Stimulated activated CD4-positive, alpha-beta T cell treated with anti-CD3 and anti-CD28 coated beads, Interleukin-2, amount 100 ng/mL, for 4 hours (primary cell): Measurements from ENCODE around the gene OR52K2.
"Not testable (repeated sequence)": the region's sequence is repeated elsewhere in the genome, so short reads cannot be mapped to it uniquely, and the experiment has no call there.

ENCODE experiments used
- DNase-seq: peaks from one replicate; pipeline ENCODE4 v3.0.0-alpha.2; 2020; ENCODE audit warnings: low read depth

The OR52K2 gene

DNA sequence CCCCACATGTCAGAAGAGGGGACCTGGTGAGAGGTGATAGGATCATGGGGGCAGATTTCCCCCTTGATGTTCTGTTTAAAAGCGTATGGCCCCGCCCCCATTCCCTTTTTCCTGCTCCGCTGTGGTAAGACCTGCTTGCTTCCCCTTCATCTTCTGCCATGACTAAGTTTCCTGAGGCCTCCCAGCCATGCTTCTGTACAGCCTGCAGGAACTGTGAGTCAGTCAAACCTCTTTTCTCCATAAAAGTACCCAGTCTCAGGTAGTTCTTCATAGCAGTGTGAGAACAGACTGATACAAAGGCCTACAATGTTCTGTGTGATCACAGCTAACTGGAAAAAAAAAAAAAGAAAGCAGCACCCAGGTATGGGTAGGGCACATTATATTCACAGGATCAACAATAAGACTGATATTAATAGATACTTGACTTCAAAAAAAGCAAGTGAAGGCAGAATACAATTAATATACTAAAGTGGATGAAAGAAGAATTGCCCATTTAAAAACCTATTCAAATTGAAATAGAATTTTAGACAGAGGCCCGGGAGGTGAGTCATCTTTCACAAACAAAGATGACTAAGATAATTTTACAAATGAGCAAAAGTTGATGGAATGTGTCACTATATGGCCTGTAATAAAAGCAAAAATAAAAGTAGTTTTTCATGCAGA is 31.6 kb downstream of the OR52K2 start:
- no peak for DNase-seq

DNA sequence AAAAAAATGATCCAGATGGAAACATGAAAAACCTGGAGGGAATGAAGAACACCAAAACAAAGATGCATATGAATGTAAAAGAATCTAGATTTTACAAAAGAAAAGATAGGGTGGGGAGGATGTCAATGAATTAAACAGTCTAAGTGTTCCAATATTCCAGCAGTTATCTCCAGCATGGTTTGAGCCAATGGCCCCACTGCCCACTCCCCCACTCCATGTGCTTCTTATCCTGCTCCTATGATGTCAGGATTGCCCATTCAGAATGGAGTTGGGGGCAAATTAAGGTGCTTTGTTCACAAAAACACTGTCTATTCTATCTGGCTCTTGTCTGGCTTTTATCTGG is 32.1 kb downstream of the OR52K2 start:
- DNase-seq: no peak

DNA sequence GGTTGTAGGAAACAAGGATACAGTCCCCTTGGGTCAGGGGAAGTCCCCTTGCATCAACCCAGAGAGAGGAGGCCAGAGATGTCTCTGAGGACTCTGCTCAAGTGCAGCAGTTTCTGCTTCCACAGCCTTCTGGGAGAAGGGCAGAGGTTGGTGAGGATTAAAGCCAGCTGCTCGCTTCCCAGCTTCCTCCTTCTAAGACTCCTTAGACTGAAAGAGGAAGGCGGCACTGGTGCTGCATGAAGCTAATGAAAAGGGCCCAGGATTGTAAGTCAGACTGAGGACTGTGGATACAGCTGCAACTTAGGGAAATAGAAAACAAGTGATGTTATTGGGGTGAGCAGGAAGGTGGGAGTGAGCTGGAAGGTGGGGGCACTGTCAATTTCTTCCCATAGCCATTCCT is 33.4 kb downstream of the OR52K2 start, which contains the start of gene OR52K1:
TSS of gene OR52K1 (plus strand) at position 202 of the 400 bp plus-strand sequence. CDS start 6,255 bp downstream, outside the sequence.
- DNase-seq: no peak

DNA sequence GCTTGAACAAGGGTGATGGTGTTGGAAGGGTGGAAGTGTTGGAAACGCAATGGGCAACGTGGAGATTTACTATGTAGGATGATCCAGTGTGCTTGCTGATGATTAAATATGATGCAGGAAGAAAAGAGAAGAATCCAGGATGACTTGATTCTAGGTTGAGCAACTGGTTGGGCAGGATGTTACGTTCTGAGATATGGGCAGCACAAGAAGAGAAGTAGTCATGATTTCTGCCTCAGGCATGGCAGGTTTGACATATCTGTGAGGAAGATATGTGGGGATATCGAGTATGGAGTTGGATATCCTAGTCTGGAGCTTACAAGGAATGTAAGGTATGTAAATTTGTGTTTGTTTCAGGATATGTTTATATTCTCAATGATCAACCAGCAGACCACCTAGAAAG is 35.2 kb downstream of the OR52K2 start:
- DNase-seq: no peak

DNA sequence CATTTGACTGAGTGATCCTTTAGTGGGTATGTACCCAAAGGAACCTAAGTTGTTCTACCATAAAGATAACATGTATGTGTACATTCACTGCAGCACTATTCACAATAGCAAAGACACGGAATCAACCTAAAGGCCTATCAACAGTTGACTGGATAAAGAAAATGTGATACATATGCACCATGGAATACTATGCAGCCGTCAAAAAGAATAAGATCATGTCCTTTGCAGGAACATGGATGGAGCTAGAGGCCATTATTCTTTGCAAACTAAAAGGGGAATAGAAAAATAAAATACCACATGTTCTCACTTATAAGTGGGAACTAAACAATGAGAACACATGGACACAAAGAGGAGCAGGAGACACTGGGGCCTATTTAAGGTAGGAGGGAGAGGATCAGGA is 42.3 kb downstream of the OR52K2 start:
- DNase-seq: not testable (repeated sequence)

DNA sequence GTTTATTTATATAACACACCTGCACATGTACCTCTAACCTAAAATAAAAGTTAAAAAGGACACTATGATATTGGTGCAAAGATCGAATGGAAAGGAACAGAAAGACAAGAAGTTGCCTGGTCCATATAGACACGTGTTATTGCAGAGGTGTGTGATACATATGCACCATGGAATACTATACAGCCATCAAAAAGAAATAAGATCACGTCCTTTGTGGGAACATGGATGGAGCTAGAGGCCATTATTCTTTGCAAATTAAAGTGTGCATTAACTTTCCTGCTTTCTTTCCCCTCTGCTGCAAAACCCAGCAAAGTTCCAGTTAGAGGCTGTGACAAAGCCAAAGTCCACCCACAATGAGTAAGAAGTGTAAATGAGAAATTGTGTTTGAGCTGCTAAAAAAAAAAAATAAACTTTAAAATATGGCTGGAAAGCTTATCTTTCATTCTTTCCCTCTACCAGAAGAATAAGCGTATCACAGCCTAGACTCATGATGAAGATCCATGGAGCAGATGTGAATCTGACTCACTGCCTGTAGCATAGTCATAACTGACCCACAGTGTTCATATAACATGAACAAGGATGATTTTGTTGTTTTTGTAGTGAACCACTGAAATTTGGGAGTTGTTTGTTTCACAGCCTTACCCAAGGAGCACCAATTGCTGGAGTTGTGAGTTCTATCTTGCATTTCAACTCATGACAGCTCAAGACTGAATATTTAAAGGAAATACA is 42.9 kb downstream of the OR52K2 start:
- no peak for DNase-seq

DNA sequence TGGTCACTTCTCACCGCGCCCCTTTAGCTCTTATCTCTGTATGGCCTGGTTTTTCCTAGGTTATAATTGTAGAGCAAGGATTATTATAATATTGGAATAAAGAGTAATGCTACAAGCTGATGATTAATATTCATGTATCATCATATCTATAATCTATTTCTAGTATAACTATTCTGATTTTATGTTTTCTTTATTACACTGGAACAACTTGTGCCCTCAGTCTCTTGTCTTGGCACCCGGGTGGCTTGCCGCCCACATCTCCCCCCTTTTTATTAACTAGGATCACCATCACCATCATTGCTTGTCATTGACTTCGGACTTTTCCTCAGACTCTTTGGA is 44.4 kb downstream of the OR52K2 start:
- DNase-seq: no peak

DNA sequence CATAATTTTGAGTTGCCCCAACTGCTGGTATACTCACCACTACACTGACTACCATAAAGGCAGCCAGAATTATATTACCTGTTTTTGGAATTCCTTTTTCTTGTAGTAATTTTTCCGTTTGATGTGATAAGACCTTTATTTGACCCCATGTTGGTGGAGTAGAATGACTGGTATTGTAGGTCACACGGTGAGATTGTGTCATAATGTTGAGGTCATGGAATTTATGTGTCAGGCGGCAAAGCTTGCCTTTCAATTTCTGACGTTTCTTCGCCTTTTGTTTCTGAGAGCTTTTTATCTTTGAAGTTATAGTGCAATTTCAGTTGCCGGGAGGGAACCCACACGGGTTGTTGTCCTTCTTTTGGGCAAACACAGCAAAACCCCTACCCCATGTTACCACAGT is 46.4 kb downstream of the OR52K2 start:
- DNase-seq: no peak

DNA sequence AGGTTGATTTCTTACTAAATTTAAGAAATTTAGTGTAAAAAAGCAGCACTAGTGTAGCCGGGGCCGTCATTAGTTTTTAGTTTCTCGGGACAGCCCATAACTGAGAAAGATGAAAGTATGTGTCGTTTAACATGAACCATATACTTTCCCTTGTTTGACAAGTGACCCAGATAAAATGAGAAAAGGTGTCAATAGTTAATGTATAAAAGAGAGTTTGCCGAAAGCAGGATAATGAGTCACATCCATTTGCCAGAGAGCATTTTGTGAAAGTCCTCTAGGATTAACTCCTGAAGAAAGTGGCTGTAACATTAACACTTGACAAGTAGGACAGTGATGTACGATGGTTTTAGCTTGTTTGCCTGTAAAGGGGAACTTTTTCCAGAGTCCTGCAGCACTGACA is 46.9 kb downstream of the OR52K2 start:
- DNase-seq: no peak

DNA sequence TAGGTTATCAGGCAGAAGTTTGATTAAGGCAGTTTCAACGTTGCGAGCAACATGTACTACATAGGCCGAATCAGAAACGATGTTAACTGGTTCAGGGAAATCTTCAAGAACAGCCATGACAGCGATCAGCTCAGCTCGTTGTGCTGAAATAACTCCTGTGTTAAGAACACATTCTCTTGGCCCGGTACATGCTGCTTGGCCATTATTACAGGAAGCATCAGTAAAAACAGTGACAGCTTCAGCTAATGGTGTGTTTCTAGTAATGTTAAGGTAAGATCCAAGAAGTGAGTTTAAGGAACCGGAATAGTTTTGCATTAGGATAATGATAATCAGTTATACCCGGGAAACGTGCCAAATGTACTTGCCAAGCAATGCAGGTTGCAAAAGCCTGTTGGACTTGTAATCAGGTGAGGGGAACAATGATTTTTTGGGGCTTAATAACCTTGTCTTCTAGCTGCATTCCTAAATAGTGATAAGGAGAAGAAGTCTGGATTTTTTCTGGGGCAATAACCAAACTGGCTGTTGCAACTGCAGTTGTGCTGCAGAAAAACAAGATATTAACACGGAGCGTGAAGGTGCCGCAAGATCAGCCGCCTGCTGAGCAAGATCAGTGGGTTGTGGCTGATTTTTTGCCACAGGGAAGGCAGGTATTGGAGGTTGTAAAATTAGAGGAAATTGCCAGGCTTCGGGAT is 47.6 kb downstream of the OR52K2 start:
- no peak for DNase-seq
